ENCODE data around the gene ACSF2.
A peak's percentile ranks its signal among the peaks of the same experiment; 100 is the strongest.

Gene ACSF2

GRCh38 chr17:50478391-50479381 lies 52.7 kb downstream of the ACSF2 start, which contains the start of gene RSAD1:
RSAD1 (plus strand) TSS chr17:50478860; CDS start chr17:50478885, 25 bp downstream.
- DNase-seq (ENCODE audit: low spot score), result peak; percentile 91

DNA sequence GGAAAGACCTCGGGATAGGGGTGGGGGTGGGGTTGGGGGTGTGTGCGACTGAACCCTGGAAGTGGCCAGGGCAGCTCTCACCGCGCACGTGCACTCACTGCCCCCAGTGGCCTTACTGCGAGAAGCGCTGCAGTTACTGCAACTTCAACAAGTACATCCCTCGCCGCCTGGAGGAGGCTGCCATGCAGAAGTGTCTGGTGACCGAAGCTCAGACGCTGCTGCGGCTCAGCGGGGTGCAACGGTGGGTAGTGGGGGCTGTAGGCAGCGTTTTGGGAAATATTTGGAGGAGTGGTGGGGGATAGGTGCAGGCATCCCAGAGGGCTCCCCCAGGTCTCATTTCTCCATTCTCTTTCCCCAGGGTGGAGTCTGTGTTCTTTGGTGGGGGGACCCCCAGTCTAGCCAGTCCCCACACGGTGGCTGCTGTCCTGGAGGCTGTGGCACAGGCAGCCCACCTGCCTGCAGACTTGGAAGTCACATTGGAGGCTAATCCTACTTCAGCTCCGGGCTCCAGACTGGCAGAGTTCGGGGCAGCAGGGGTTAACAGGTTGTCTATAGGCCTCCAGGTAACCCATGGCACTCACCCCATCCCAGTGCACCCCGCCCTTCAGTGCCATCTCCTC lies 53.6 kb downstream of the ACSF2 start:
- peak; percentile 81 for DNase-seq (ENCODE audit: low spot score)

GRCh38 chr17:50480142-50480764 lies 54.2 kb downstream of the ACSF2 start:
- DNase-seq (ENCODE audit: low spot score), result no peak

DNA sequence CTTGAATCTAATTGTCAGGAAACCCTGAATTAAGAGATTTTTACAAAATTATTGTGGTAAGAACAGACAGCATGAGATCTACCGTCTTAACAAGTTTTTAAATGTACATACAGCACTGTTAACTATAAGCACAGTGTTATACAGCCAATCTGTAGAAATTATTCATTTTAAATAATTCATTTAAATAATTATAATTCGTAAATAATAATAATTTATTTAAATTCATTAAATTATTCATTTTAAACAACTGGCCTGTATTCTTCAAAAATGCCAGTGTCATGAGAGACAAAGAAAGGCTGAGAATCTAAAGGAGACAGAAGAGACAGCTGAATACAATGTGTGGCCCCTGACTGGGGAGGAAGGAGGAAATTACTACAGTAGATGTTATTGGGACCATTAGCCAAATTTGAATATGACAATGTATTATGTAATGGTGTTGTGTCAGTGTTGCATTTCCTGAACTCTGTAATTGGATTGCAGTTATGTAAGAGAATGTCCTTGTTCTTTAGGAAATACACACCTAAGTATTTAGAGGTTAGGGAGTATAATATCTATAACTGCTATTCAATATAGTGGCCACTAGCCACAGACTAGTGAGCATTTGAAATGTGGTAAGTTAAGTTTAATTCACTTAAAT lies 55.0 kb downstream of the ACSF2 start:
- no peak for DNase-seq (ENCODE audit: low spot score)

DNA sequence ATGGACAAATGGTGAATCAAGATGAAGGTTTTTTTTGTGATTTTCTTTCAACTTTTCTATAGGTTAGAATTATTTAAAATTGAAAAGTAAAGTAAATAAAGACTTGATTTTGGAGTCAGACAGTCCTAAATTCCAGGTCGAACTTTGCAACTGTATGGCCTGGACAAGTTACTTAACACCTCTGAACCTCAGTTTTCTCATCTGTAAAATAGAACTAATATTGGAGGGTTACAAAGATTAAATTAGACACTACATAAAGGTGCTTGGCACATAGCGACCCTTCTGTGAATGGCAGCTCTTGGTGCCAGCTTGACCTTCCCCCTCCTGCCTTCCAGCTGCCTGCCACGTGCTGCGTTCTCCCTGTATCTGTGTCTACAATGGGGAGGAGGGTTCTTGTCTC lies 55.6 kb downstream of the ACSF2 start:
- DNase-seq (ENCODE audit: low spot score), result no peak

- no peak for DNase-seq (ENCODE audit: low spot score)
These were observed 56.1 kb downstream of the ACSF2 start for GRCh38 chr17:50482110-50482509.

DNA sequence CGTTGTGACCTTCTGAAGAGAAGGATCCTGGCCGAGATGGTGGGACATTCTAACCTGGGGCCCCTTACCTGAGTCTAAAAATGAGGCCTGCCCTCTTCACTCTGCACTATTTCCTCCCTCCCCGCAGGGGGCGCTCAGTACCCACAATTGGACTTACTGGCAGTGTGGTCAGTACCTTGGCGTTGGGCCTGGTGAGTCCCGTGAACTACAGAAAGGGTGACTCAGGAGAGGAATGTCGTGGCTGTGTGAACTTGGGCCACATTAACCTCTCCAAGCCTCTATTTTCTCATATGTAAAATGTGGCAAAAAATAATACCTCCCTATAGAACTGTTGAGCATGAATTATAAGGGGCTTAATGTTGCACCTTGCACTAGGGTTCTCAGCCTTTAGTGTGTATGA lies 56.5 kb downstream of the ACSF2 start:
- DNase-seq (ENCODE audit: low spot score), result peak; percentile 92

- no peak for DNase-seq (ENCODE audit: low spot score)
These were observed 57.2 kb downstream of the ACSF2 start for GRCh38 chr17:50483266-50483665.

DNA sequence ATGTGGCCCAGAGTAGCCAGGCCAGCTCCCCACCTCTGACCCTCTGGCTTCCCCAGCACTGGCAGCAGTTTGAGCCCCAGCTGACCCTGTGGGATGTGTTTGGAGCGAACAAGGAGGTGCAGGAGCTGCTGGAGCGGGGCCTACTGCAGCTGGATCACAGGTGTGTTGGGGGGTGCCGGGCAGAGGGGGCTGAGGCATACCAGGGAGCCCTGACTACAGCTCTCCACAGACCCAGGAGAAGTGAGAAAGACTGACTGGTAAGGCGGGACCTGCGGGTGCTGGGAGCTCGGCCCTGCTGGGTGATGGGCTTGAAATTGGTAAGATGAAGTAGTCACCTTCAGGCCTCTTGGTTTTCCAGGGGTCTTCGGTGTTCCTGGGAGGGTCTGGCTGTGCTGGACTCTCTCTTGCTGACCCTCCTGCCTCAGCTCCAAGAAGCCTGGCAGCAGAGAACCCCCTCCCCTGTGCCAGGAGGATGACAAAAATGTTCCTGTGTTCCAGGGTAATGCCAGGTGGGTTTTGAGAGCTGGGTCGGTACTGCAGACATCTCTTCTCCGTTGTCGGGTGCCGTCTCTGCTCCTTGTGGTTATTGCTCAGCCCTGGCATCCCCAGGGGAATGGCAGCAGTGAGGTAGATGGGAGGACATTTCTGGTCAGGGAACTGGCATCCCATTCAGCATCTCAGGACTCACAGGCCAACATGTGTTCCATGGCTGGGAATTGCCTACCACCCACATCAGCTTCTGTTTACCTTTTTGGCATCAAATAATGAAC lies 58.6 kb downstream of the ACSF2 start:
- DNase-seq (ENCODE audit: low spot score), result no peak

GRCh38 chr17:50487213-50488096 lies 61.4 kb downstream of the ACSF2 start:
- no peak for DNase-seq (ENCODE audit: low spot score)

GRCh38 chr17:50488880-50489279 lies 62.9 kb downstream of the ACSF2 start:
- no peak for DNase-seq (ENCODE audit: low spot score)

DNA sequence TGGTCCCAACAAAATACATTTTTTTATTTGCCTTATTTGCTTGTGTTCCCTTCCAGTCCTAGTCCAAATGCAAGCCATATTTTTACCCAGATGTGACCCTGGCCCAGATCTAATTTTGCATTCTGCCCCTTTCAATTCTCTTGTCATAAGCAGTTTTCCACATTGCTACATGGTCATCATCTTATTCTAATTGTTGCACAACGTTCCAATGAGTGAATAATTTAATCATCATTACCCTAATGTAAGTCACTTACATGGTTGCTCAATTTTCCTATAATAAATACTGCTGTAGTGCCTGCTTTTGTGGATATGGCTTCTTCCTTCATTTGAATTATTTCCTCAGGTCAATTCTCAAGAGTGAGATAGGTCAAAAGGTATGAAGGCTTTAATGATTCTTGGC lies 65.5 kb downstream of the ACSF2 start:
- DNase-seq (ENCODE audit: low spot score), result no peak

DNA sequence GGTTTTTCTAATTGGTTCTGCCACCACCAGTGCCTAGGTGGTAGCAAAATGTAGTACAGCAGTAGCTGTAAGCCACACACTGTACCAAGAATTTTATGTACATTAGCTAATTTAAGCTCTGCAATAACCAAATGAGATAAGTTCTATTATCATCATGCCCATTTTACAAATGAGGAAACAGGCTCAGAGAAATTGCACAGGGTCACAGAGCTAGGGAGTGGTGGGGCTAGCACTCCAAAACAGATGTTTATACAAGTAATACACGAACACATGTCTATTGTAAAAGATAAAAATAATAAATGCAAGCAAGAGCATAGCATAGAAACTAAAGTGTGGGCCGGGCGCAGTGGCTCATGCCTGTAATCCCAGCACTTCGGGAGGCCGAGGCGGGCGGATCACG lies 66.2 kb downstream of the ACSF2 start:
- DNase-seq (ENCODE audit: low spot score), result no peak

DNA sequence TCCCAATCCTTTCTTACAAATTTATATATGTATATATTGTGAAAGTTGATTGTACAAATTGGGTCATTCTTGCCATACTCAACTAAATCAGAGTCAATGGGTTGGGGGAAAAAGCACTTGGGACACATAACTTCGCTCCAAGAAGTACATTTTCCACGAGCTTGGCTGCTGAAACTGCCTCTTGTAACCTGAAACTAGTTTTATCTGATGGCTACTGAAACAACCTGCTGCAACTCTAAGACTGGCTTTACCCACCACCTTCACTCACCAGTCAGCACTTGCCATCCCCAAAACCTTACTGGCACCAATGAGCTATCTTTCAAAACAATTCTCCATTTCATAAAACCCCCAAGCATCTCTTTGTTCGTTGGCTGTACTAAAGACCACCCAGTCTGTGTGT lies 67.7 kb downstream of the ACSF2 start:
- DNase-seq (ENCODE audit: low spot score), result no peak

DNA sequence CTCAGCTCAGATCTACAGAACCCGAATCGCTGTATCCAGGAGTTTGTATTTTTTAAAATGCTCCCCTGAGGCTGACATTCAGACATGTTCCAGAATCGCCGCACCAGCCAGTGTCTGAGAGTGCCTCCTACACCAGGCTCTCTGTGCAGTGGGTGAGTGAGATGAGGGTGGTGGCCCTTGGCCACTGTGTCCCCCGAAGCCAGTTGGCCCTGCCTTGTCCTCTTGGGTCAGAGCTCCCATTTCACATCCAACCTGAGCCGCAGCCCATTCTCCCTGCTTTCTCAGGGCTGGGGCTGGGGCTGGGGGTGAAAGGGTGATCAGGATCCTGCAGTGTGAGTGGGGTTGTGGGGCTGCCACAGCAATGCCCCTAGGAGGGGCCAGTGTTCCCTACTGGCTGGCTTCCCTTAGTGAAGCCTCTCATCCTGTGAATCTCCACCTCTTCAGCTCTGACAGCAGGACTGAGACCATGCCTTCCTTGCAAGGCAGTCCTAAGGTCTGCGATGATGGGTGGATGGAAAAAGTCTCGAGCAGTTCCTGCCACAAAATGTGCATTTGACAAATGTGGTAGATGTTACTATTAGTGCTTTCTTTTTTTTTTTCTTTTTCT lies 69.3 kb downstream of the ACSF2 start:
- no peak for DNase-seq (ENCODE audit: low spot score)

GRCh38 chr17:50495918-50496317 lies 69.9 kb downstream of the ACSF2 start:
- DNase-seq (ENCODE audit: low spot score), result no peak

- DNase-seq (ENCODE audit: low spot score), result peak; percentile 66
These were observed 72.2 kb downstream of the ACSF2 start for GRCh38 chr17:50498021-50498874.

DNA sequence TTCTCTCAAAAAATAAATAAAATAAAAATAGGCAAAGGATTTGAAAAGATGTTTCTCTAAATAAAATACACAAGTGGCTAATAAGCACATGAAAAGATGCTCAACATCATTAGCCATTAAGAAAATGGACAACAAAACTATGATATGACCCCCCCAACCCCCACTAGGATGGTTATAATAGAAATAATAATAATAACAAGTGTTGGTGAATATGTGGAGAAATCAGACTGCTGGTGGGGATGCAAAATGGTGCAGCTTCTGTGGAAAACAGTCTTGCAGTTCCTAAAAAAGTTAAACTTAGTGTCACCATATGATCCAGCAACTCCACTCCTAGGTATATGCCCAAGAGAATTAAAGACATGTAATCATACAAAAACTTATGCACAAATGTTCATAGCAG lies 73.3 kb downstream of the ACSF2 start:
- DNase-seq (ENCODE audit: low spot score), result no peak

GRCh38 chr17:50499721-50500120 lies 73.7 kb downstream of the ACSF2 start:
- no peak for DNase-seq (ENCODE audit: low spot score)
